CD4-positive, alpha-beta T cell (primary cell): ENCODE results near the gene ISCA2. TPM values are rescaled to one million over a fixed set of nuclear protein-coding genes. Genes with fewer than 3 reads are reported as not detected.

Experiments used
- ATAC-seq: fragments of 200-7000 bp; cut with Tn5 transposase; one replicate; pipeline ENCODE4 v1.10.0; 2022; ENCODE audit warnings: mild to moderate bottlenecking; ENCODE audit not compliant: poor library complexity
- CTCF ChIA-PET: fragments of 350-600 bp; sonication (Branson Sonifier 250); formaldehyde crosslinking; loops from one replicate; lab custom pipeline; 2021; ENCODE audit warnings: antibody characterized with exemption, inconsistent platforms; lab: Charles Lee
- POLR2A ChIA-PET: fragments of 350-600 bp; sonication (Branson Sonifier 250); formaldehyde crosslinking; loops from one replicate; lab custom pipeline; 2021; ENCODE audit warnings: antibody characterized with exemption, inconsistent platforms; lab: Charles Lee
- DNase-seq, 14 experiments: peaks; one replicate each; pipeline ENCODE4 v3.0.0-alpha.2; 2013 to 2020; ENCODE audit warnings: mixed read lengths in 2 of 14
- H3K27ac ChIP-seq, 2 donors: one replicate each; pipeline versions ENCODE4 v1.5.1 to v1.7.0; 2013; ENCODE audit warnings: low read length in 2 of 2, low read depth in 1 of 2, mild to moderate bottlenecking in 1 of 2
- H3K27me3 ChIP-seq, 2 experiments: 1 replicate in 1 of 2; 2 replicates in 1 of 2; pipeline versions ENCODE4 v1.6.1 to v1.7.0; 2013; ENCODE audit warnings: low read length in 2 of 2, control low read depth in 1 of 2, mild to moderate bottlenecking in 1 of 2, moderate library complexity in 1 of 2; ENCODE audit not compliant: insufficient read depth in 2 of 2, control insufficient read depth in 1 of 2
- H3K36me3 ChIP-seq: one replicate; pipeline ENCODE4 v1.6.1; 2013; ENCODE audit warnings: low read length, control low read depth; ENCODE audit not compliant: insufficient read depth
- H3K4me1 ChIP-seq: one replicate; pipeline ENCODE4 v1.6.1; 2013; ENCODE audit warnings: low read length, control low read depth; ENCODE audit not compliant: insufficient read depth
- H3K4me3 ChIP-seq: one replicate; pipeline ENCODE4 v1.5.1; 2013; ENCODE audit warnings: mild to moderate bottlenecking, low read length, moderate library complexity
- H3K9me3 ChIP-seq, 2 experiments: 1 replicate in 1 of 2; 2 replicates in 1 of 2; pipeline versions ENCODE4 v1.6.1 to v1.7.0; 2013; ENCODE audit warnings: low read length in 2 of 2, mild to moderate bottlenecking in 2 of 2, control low read depth in 1 of 2, moderate library complexity in 1 of 2; ENCODE audit not compliant: control insufficient read depth in 1 of 2, insufficient read depth in 1 of 2
- H3K27ac Mint-ChIP-seq: one replicate; pipeline ENCODE4 v1.8.0; 2020; ENCODE audit warnings: mixed read lengths
- H3K27me3 Mint-ChIP-seq: one replicate; pipeline ENCODE4 v1.8.0; 2021; ENCODE audit warnings: mixed read lengths
- H3K36me3 Mint-ChIP-seq: one replicate; pipeline ENCODE4 v1.8.0; 2021; ENCODE audit warnings: low read depth, mixed read lengths
- H3K4me1 Mint-ChIP-seq: one replicate; pipeline ENCODE4 v1.8.0; 2021; ENCODE audit warnings: low read depth, mixed read lengths
- H3K4me3 Mint-ChIP-seq: one replicate; pipeline ENCODE4 v1.8.0; 2020; ENCODE audit warnings: mild to moderate bottlenecking, mixed read lengths
- H3K9me3 Mint-ChIP-seq: one replicate; pipeline ENCODE4 v1.8.0; 2020; ENCODE audit warnings: mixed read lengths
- CTCF ChIP-seq: fragments of 200-600 bp; IDR thresholded peaks from one replicate; pipeline ENCODE4 v1.8.0; 2022; ENCODE audit warnings: antibody characterized with exemption, mild to moderate bottlenecking
- intact Hi-C, 2 experiments: fragments of 100-400 bp; cut with DNase I in 1 of 2; cut with micrococcal nuclease in 1 of 2; formaldehyde crosslinking; loops; one replicate each; pipeline versions ENCODE4 v1.15.1 to v1.9.0; 2023 to 2025; cut with DNase I, micrococcal nuclease
- total RNA-seq, 174 experiments: library from RNA in 2 of 174; stranded (reverse) in 2 of 174; gene quantifications; one replicate each; pipeline ENCODE4 v1.2.3 and lab custom pipeline; 2021 to 2026

Gene ISCA2
- total RNA-seq, 2 experiments from 2014 or later: 22.5 to 23.7 TPM

- ChIA-PET POLR2A (no interaction called here), CTCF (interaction anchor here (2.0 kb wide), 1 partner anchor 9 kb away, joined by 7 read pairs; no protein-coding TSS in a partner anchor)
- Histone ChIP-seq H3K27me3 (no peaks in the 10 kb centered on the region), H3K4me1 (no peaks in the 10 kb centered on the region), H3K9me3 (no peaks in the 10 kb centered on the region), H3K36me3 (no peaks in the 10 kb centered on the region), H3K4me3 (no peak overlapping the region), H3K27ac (no peak overlapping the region)
- Mint-ChIP-seq H3K36me3 (no peaks in the 10 kb centered on the region), H3K4me1 (no peaks in the 10 kb centered on the region), H3K4me3 (no peak overlapping the region), H3K27ac (no peak overlapping the region), H3K27me3 (peaks cover 25% of the 10 kb centered on the region), H3K9me3 (no peaks in the 10 kb centered on the region)
- ATAC-seq (no peak), DNase-seq (no peak)
- TF ChIP-seq CTCF: no peak
- intact Hi-C loops: no loop called here
Measured at GRCh38 chr14:74459976-74460375, 33.6 kb upstream of the ISCA2 start.

- H3K9me3 Mint-ChIP-seq: no peaks in the 10 kb centered on the region
- Histone ChIP-seq H3K27me3 (no peaks in the 10 kb centered on the region), H3K27ac (no peak overlapping the region), H3K4me1 (no peaks in the 10 kb centered on the region), H3K9me3 (no peaks in the 10 kb centered on the region), H3K4me3 (no peak overlapping the region), H3K36me3 (no peaks in the 10 kb centered on the region)
- DNase-seq (no peak), ATAC-seq (no peak)
- H3K36me3 Mint-ChIP-seq: no peaks in the 10 kb centered on the region
- H3K27me3 Mint-ChIP-seq: peaks cover 21% of the 10 kb centered on the region
- CTCF ChIA-PET: no interaction called here
- intact Hi-C loops: no loop called here
- H3K4me1 Mint-ChIP-seq: no peaks in the 10 kb centered on the region
- H3K27ac Mint-ChIP-seq: no peak overlapping the region
- POLR2A ChIA-PET: no interaction called here
- no peak for TF ChIP-seq CTCF
- no peak overlapping the region for H3K4me3 Mint-ChIP-seq
Measured at GRCh38 chr14:74462993-74463392, 30.6 kb upstream of the ISCA2 start.

GRCh38 chr14:74463697-74464096 lies 29.9 kb upstream of the ISCA2 start:
- TF ChIP-seq CTCF: no peak
- Histone ChIP-seq H3K36me3 (no peaks in the 10 kb centered on the region), H3K27ac (no peak overlapping the region), H3K4me3 (no peak overlapping the region), H3K27me3 (no peaks in the 10 kb centered on the region), H3K4me1 (no peaks in the 10 kb centered on the region), H3K9me3 (no peaks in the 10 kb centered on the region)
- CTCF ChIA-PET: no interaction called here
- Mint-ChIP-seq H3K36me3 (no peaks in the 10 kb centered on the region), H3K27me3 (peaks cover 21% of the 10 kb centered on the region), H3K27ac (no peak overlapping the region), H3K4me1 (no peaks in the 10 kb centered on the region), H3K9me3 (no peaks in the 10 kb centered on the region), H3K4me3 (no peak overlapping the region)
- DNase-seq (no peak), ATAC-seq (no peak)
- intact Hi-C loops: no loop called here
- POLR2A ChIA-PET: no interaction called here
